GM12864 (cell line): Measurements from ENCODE around the gene GRID1.

Source experiments
- DNase-seq: peaks from one replicate; pipeline ENCODE4 v3.0.0-alpha.2; 2011; ENCODE audit warnings: low read depth
- H3K4me3 ChIP-seq: 2 replicates; pipeline ENCODE4 v1.5.1; 2011; ENCODE audit warnings: mild to moderate bottlenecking, low read depth, low read length, control low read depth
- CTCF ChIP-seq: IDR thresholded peaks from 2 replicates; pipeline ENCODE4 v1.5.1; 2011; ENCODE audit warnings: low read depth, mild to moderate bottlenecking, moderate library complexity, low read length, control low read depth, inconsistent platforms; ENCODE audit errors: missing control alignments

GRID1 gene

GRCh38 chr10:86086418-86086817, 280.2 kb downstream of the GRID1 start:
- DNase-seq = no peak
- no peak overlapping the region for H3K4me3 ChIP-seq
- TF ChIP-seq CTCF = no peak

- no peak for TF ChIP-seq CTCF
- no peak for DNase-seq
- H3K4me3 ChIP-seq = no peak overlapping the region
Measured at GRCh38 chr10:86085686-86086085, 280.9 kb downstream of the GRID1 start.

GRCh38 chr10:86085136-86085535, 281.5 kb downstream of the GRID1 start:
- TF ChIP-seq CTCF = no peak
- no peak for DNase-seq
- H3K4me3 ChIP-seq = no peak overlapping the region

- no peak for TF ChIP-seq CTCF
- H3K4me3 ChIP-seq = no peak overlapping the region
- no peak for DNase-seq
Measured at GRCh38 chr10:86084585-86084984, 282.0 kb downstream of the GRID1 start.

- TF ChIP-seq CTCF = no peak
- DNase-seq = no peak
- H3K4me3 ChIP-seq = no peak overlapping the region
Measured at GRCh38 chr10:86083664-86084175, 282.9 kb downstream of the GRID1 start.

- no peak for TF ChIP-seq CTCF
- no peak overlapping the region for H3K4me3 ChIP-seq
- DNase-seq = no peak
Measured at GRCh38 chr10:86083206-86083605, 283.4 kb downstream of the GRID1 start.

GRCh38 chr10:86082556-86082955, 284.0 kb downstream of the GRID1 start:
- TF ChIP-seq CTCF = no peak
- no peak for DNase-seq
- H3K4me3 ChIP-seq = no peak overlapping the region
